Peyer's patch (tissue), 4 donors: Measurements from ENCODE around the gene TTC34.

Experiments used
- CTCF ChIP-seq, 6 experiments: fragments of 450-650 bp in 4 of 6; fragments of 200-600 bp in 2 of 6; sonication (generic) in 1 of 6; IDR thresholded peaks; one replicate each; pipeline ENCODE4 v1.5.1; 2017 to 2019; ENCODE audit warnings: antibody characterized with exemption in 6 of 6, mild to moderate bottlenecking in 3 of 6, moderate library complexity in 1 of 6
- POLR2A ChIP-seq, 2 donors: fragments of 450-650 bp; IDR thresholded peaks; one replicate each; pipeline ENCODE4 v1.5.1; 2017; ENCODE audit warnings: antibody characterized with exemption in 2 of 2, mild to moderate bottlenecking in 2 of 2, moderate library complexity in 2 of 2

GRCh38 chr1:2817784-2818564 is 16.5 kb upstream of the TTC34 start:
- TF ChIP-seq CTCF (IDR thresholded peaks at IDR 0.05) (no peak), POLR2A (IDR thresholded peaks at IDR 0.05) (no peak)
